ENCODE results near the gene CHST15. TPM values are rescaled to one million over a fixed set of nuclear protein-coding genes. Genes with fewer than 3 reads are reported as not detected.
A peak's percentile ranks its signal among the peaks of the same experiment; 100 is the strongest.

Gene CHST15
- total and polyA plus RNA-seq, 2 donors: 7.7 to 12.4 TPM

- Histone ChIP-seq H3K4me1 (ENCODE audit: control insufficient read depth in 2 of 2, insufficient read depth in 2 of 2, low read length in 2 of 2) (peaks cover 2 to 13% of the 10 kb centered on the region in 2 donors), H3K9me3 (ENCODE audit: control insufficient read depth in 2 of 2, insufficient read depth in 1 of 2, low read length in 1 of 2) (no peaks in the 10 kb centered on the region), H3K27ac (ENCODE audit: low read depth in 1 of 2, low read length in 1 of 2) (no peak overlapping the region), H3K36me3 (ENCODE audit: control insufficient read depth in 2 of 2, insufficient read depth in 2 of 2, low read length in 1 of 2) (no peaks in the 10 kb centered on the region), H3K4me3 (ENCODE audit: low read length in 2 of 2) (no peak overlapping the region), H3K27me3 (ENCODE audit: control insufficient read depth in 2 of 2, insufficient read depth in 1 of 2, low read length in 1 of 2) (peaks cover 0 to 12% of the 10 kb centered on the region in 2 donors)
- 98% methylated on average over 6 of the region's 6 CpGs for WGBS
- no peak for DNase-seq (ENCODE audit: low read depth in 6 of 9, low spot score in 9 of 9)
Observed at GRCh38 chr10:124082555-124082954, 10.8 kb downstream of the CHST15 start.

GRCh38 chr10:124081547-124082140 lies 11.8 kb downstream of the CHST15 start:
- no peaks in the 10 kb centered on the region for H3K36me3 ChIP-seq (ENCODE audit: control insufficient read depth in 2 of 2, insufficient read depth in 2 of 2, low read length in 1 of 2)
- 96% methylated on average over 13 of the region's 13 CpGs for WGBS
- no peak overlapping the region for H3K27ac ChIP-seq (ENCODE audit: low read depth in 1 of 2, low read length in 1 of 2)
- H3K27me3 ChIP-seq (ENCODE audit: control insufficient read depth in 2 of 2, insufficient read depth in 1 of 2, low read length in 1 of 2): peaks cover 0 to 6% of the 10 kb centered on the region in 2 donors
- no peak overlapping the region for H3K4me3 ChIP-seq (ENCODE audit: low read length in 2 of 2)
- H3K9me3 ChIP-seq (ENCODE audit: control insufficient read depth in 2 of 2, insufficient read depth in 1 of 2, low read length in 1 of 2): no peaks in the 10 kb centered on the region
- DNase-seq (ENCODE audit: low read depth in 6 of 9, low spot score in 9 of 9): no peak
- H3K4me1 ChIP-seq (ENCODE audit: control insufficient read depth in 2 of 2, insufficient read depth in 2 of 2, low read length in 2 of 2): peaks cover 2 to 13% of the 10 kb centered on the region in 2 donors

- Histone ChIP-seq H3K4me1 (ENCODE audit: control insufficient read depth in 2 of 2, insufficient read depth in 2 of 2, low read length in 2 of 2) (peaks cover 2 to 21% of the 10 kb centered on the region in 2 donors), H3K9me3 (ENCODE audit: control insufficient read depth in 2 of 2, insufficient read depth in 1 of 2, low read length in 1 of 2) (no peaks in the 10 kb centered on the region), H3K36me3 (ENCODE audit: control insufficient read depth in 2 of 2, insufficient read depth in 2 of 2, low read length in 1 of 2) (no peaks in the 10 kb centered on the region), H3K4me3 (ENCODE audit: low read length in 2 of 2) (no peak overlapping the region), H3K27ac (ENCODE audit: low read depth in 1 of 2, low read length in 1 of 2) (no peak overlapping the region), H3K27me3 (ENCODE audit: control insufficient read depth in 2 of 2, insufficient read depth in 1 of 2, low read length in 1 of 2) (no peaks in the 10 kb centered on the region)
- 61% methylated on average over 9 of the region's 9 CpGs for WGBS
- DNase-seq (ENCODE audit: low read depth in 6 of 9, low spot score in 9 of 9): peak in 1 of 9 donors; percentile 42
Observed at GRCh38 chr10:124079864-124080263, 13.5 kb downstream of the CHST15 start.

GRCh38 chr10:124078714-124079113 lies 14.7 kb downstream of the CHST15 start:
- H3K4me1 ChIP-seq (ENCODE audit: control insufficient read depth in 2 of 2, insufficient read depth in 2 of 2, low read length in 2 of 2): peaks cover 13 to 33% of the 10 kb centered on the region in 2 donors
- no peak overlapping the region for H3K4me3 ChIP-seq (ENCODE audit: low read length in 2 of 2)
- no peaks in the 10 kb centered on the region for H3K27me3 ChIP-seq (ENCODE audit: control insufficient read depth in 2 of 2, insufficient read depth in 1 of 2, low read length in 1 of 2)
- no peaks in the 10 kb centered on the region for H3K36me3 ChIP-seq (ENCODE audit: control insufficient read depth in 2 of 2, insufficient read depth in 2 of 2, low read length in 1 of 2)
- no peak overlapping the region for H3K27ac ChIP-seq (ENCODE audit: low read depth in 1 of 2, low read length in 1 of 2)
- no peaks in the 10 kb centered on the region for H3K9me3 ChIP-seq (ENCODE audit: control insufficient read depth in 2 of 2, insufficient read depth in 1 of 2, low read length in 1 of 2)
- no peak for DNase-seq (ENCODE audit: low read depth in 6 of 9, low spot score in 9 of 9)

- no peaks in the 10 kb centered on the region for H3K36me3 ChIP-seq (ENCODE audit: control insufficient read depth in 2 of 2, insufficient read depth in 2 of 2, low read length in 1 of 2)
- peaks cover 18 to 40% of the 10 kb centered on the region in 2 donors for H3K4me1 ChIP-seq (ENCODE audit: control insufficient read depth in 2 of 2, insufficient read depth in 2 of 2, low read length in 2 of 2)
- no peak for DNase-seq (ENCODE audit: low read depth in 6 of 9, low spot score in 9 of 9)
- H3K27me3 ChIP-seq (ENCODE audit: control insufficient read depth in 2 of 2, insufficient read depth in 1 of 2, low read length in 1 of 2): no peaks in the 10 kb centered on the region
- WGBS: 94% methylated on average over 4 of the region's 4 CpGs
- H3K4me3 ChIP-seq (ENCODE audit: low read length in 2 of 2): no peak overlapping the region
- no peak overlapping the region for H3K27ac ChIP-seq (ENCODE audit: low read depth in 1 of 2, low read length in 1 of 2)
- no peaks in the 10 kb centered on the region for H3K9me3 ChIP-seq (ENCODE audit: control insufficient read depth in 2 of 2, insufficient read depth in 1 of 2, low read length in 1 of 2)
Observed at GRCh38 chr10:124078028-124078427, 15.4 kb downstream of the CHST15 start.

GRCh38 chr10:124077208-124077993 lies 16.0 kb downstream of the CHST15 start:
- Histone ChIP-seq H3K4me1 (ENCODE audit: control insufficient read depth in 2 of 2, insufficient read depth in 2 of 2, low read length in 2 of 2) (peaks cover 24 to 46% of the 10 kb centered on the region in 2 donors), H3K36me3 (ENCODE audit: control insufficient read depth in 2 of 2, insufficient read depth in 2 of 2, low read length in 1 of 2) (no peaks in the 10 kb centered on the region), H3K4me3 (ENCODE audit: low read length in 2 of 2) (no peak overlapping the region), H3K27ac (ENCODE audit: low read depth in 1 of 2, low read length in 1 of 2) (no peak overlapping the region), H3K27me3 (ENCODE audit: control insufficient read depth in 2 of 2, insufficient read depth in 1 of 2, low read length in 1 of 2) (no peaks in the 10 kb centered on the region), H3K9me3 (ENCODE audit: control insufficient read depth in 2 of 2, insufficient read depth in 1 of 2, low read length in 1 of 2) (no peaks in the 10 kb centered on the region)
- 97% methylated on average over 12 of the region's 12 CpGs for WGBS
- no peak for DNase-seq (ENCODE audit: low read depth in 6 of 9, low spot score in 9 of 9)

- H3K27ac ChIP-seq (ENCODE audit: low read depth in 1 of 2, low read length in 1 of 2): no peak overlapping the region
- H3K36me3 ChIP-seq (ENCODE audit: control insufficient read depth in 2 of 2, insufficient read depth in 2 of 2, low read length in 1 of 2): no peaks in the 10 kb centered on the region
- H3K27me3 ChIP-seq (ENCODE audit: control insufficient read depth in 2 of 2, insufficient read depth in 1 of 2, low read length in 1 of 2): no peaks in the 10 kb centered on the region
- H3K9me3 ChIP-seq (ENCODE audit: control insufficient read depth in 2 of 2, insufficient read depth in 1 of 2, low read length in 1 of 2): no peaks in the 10 kb centered on the region
- no peak for DNase-seq (ENCODE audit: low read depth in 6 of 9, low spot score in 9 of 9)
- no peak overlapping the region for H3K4me3 ChIP-seq (ENCODE audit: low read length in 2 of 2)
- 98% methylated on average over 9 of the region's 9 CpGs for WGBS
- peaks cover 36 to 57% of the 10 kb centered on the region in 2 donors for H3K4me1 ChIP-seq (ENCODE audit: control insufficient read depth in 2 of 2, insufficient read depth in 2 of 2, low read length in 2 of 2)
Observed at GRCh38 chr10:124076148-124076733, 17.2 kb downstream of the CHST15 start.

- Histone ChIP-seq H3K9me3 (ENCODE audit: control insufficient read depth in 2 of 2, insufficient read depth in 1 of 2, low read length in 1 of 2) (no peaks in the 10 kb centered on the region), H3K4me3 (ENCODE audit: low read length in 2 of 2) (no peak overlapping the region), H3K4me1 (ENCODE audit: control insufficient read depth in 2 of 2, insufficient read depth in 2 of 2, low read length in 2 of 2) (peaks cover 41 to 60% of the 10 kb centered on the region in 2 donors), H3K27me3 (ENCODE audit: control insufficient read depth in 2 of 2, insufficient read depth in 1 of 2, low read length in 1 of 2) (no peaks in the 10 kb centered on the region), H3K36me3 (ENCODE audit: control insufficient read depth in 2 of 2, insufficient read depth in 2 of 2, low read length in 1 of 2) (no peaks in the 10 kb centered on the region), H3K27ac (ENCODE audit: low read depth in 1 of 2, low read length in 1 of 2) (peak overlapping the region in 1 of 2 donors; percentile 41)
- no peak for DNase-seq (ENCODE audit: low read depth in 6 of 9, low spot score in 9 of 9)
- 90% methylated on average over 12 of the region's 12 CpGs for WGBS
Observed at GRCh38 chr10:124075231-124075955, 18.0 kb downstream of the CHST15 start.

Measured in thymus (tissue), 11 donors.